Measurements from ENCODE around the gene EFNA1. TPM values are rescaled to one million over a fixed set of nuclear protein-coding genes. Genes with fewer than 3 reads are reported as not detected.
"Not testable (repeated sequence)": the region's sequence is repeated elsewhere in the genome, so short reads cannot be mapped to it uniquely, and the experiment has no call there.

Gene EFNA1
- total RNA-seq, 1 donor from 2014 or later = not detected

DNA sequence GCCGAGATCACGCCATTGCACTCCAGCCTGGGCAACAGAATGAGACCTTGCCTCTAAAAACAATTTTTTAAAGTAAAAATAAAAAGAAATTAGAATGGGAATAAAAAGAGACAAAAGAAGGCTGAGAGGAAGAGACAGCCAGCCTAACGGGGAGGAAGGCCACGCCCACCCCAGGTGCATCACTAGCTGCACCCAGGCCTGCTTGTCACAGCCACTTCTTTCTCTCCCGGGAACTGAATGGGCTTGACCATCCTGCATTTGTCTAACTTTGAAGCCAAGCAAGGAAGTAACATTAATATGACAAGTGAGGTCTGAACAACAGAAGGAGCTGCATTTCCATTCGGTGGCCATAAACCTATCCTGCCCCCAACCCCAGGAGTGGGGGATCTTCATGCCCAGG is 20.8 kb upstream of the EFNA1 start:
- H3K27me3 Mint-ChIP-seq = peaks cover 18% of the 10 kb centered on the region
- H3K4me3 Mint-ChIP-seq = no peak overlapping the region
- H3K4me1 Mint-ChIP-seq = no peaks in the 10 kb centered on the region
- H3K9me3 Mint-ChIP-seq = no peaks in the 10 kb centered on the region
- DNase-seq = no peak
- H3K36me3 Mint-ChIP-seq (ENCODE audit: low read depth) = no peaks in the 10 kb centered on the region
- H3K27ac Mint-ChIP-seq = no peak overlapping the region
- intact Hi-C loops (cut with micrococcal nuclease) = no loop called here

- H3K27ac Mint-ChIP-seq = no peak overlapping the region
- no peak for DNase-seq
- no peaks in the 10 kb centered on the region for H3K9me3 Mint-ChIP-seq
- no peak overlapping the region for H3K4me3 Mint-ChIP-seq
- no peaks in the 10 kb centered on the region for H3K36me3 Mint-ChIP-seq (ENCODE audit: low read depth)
- intact Hi-C loops (cut with micrococcal nuclease) = no loop called here
- peaks cover 18% of the 10 kb centered on the region for H3K27me3 Mint-ChIP-seq
- H3K4me1 Mint-ChIP-seq = no peaks in the 10 kb centered on the region
Measured at GRCh38 chr1:155107309-155108264, 20.1 kb upstream of the EFNA1 start.

GRCh38 chr1:155108296-155108695 is 19.4 kb upstream of the EFNA1 start:
- Mint-ChIP-seq H3K9me3 (no peaks in the 10 kb centered on the region), H3K4me1 (no peaks in the 10 kb centered on the region), H3K27ac (no peak overlapping the region), H3K4me3 (no peak overlapping the region), H3K36me3 (ENCODE audit: low read depth) (no peaks in the 10 kb centered on the region), H3K27me3 (peaks cover 18% of the 10 kb centered on the region)
- no peak for DNase-seq
- intact Hi-C loops (cut with micrococcal nuclease) = no loop called here

GRCh38 chr1:155110381-155110780 is 17.3 kb upstream of the EFNA1 start:
- intact Hi-C loops (cut with micrococcal nuclease) = no loop called here
- Mint-ChIP-seq H3K4me1 (no peaks in the 10 kb centered on the region), H3K9me3 (no peaks in the 10 kb centered on the region), H3K27ac (no peak overlapping the region), H3K4me3 (no peak overlapping the region), H3K36me3 (ENCODE audit: low read depth) (no peaks in the 10 kb centered on the region), H3K27me3 (peaks cover 12% of the 10 kb centered on the region)
- no peak for DNase-seq

GRCh38 chr1:155110826-155111225 is 16.9 kb upstream of the EFNA1 start:
- intact Hi-C loops (cut with micrococcal nuclease) = no loop called here
- Mint-ChIP-seq H3K27ac (no peak overlapping the region), H3K36me3 (ENCODE audit: low read depth) (no peaks in the 10 kb centered on the region), H3K9me3 (no peaks in the 10 kb centered on the region), H3K27me3 (peaks cover 9% of the 10 kb centered on the region), H3K4me1 (no peaks in the 10 kb centered on the region), H3K4me3 (no peak overlapping the region)
- no peak for DNase-seq

DNA sequence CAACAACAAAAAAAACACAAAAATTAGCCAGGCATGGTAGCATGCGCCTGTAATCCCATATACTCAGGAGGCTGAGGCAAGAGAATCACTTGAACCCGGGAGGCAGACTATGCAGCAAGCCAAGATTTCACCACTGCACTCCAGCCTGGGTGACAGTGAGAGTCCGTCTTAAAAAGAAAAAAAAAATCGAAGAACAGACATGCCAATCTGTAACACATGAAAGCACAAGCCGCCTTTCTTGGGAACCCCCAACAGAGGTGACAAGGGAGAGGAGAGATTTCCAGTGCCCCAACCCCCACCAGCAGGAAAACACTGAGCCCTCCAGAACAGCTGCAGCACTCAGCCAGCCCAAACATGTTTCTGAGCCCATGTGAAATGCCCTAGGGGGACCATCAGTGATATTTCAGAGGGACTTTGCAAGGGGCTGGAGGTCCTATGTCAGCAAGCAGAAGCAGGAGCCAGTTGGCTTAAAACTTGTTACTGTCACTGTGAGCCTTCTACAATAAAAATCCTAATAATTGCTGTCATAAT is 14.2 kb upstream of the EFNA1 start:
- H3K36me3 Mint-ChIP-seq (ENCODE audit: low read depth) = no peaks in the 10 kb centered on the region
- no peaks in the 10 kb centered on the region for H3K9me3 Mint-ChIP-seq
- intact Hi-C loops (cut with micrococcal nuclease) = no loop called here
- H3K27me3 Mint-ChIP-seq = peaks cover 16% of the 10 kb centered on the region
- no peak overlapping the region for H3K4me3 Mint-ChIP-seq
- H3K4me1 Mint-ChIP-seq = no peaks in the 10 kb centered on the region
- no peak for DNase-seq
- no peak overlapping the region for H3K27ac Mint-ChIP-seq

- no peak for DNase-seq
- Mint-ChIP-seq H3K9me3 (no peaks in the 10 kb centered on the region), H3K36me3 (ENCODE audit: low read depth) (no peaks in the 10 kb centered on the region), H3K27me3 (peaks cover 18% of the 10 kb centered on the region), H3K27ac (no peak overlapping the region), H3K4me1 (no peaks in the 10 kb centered on the region), H3K4me3 (no peak overlapping the region)
- intact Hi-C loops (cut with micrococcal nuclease) = no loop called here
Measured at GRCh38 chr1:155116113-155116764, 11.4 kb upstream of the EFNA1 start.

GRCh38 chr1:155117610-155118009 is 10.1 kb upstream of the EFNA1 start:
- Mint-ChIP-seq H3K4me1 (no peaks in the 10 kb centered on the region), H3K9me3 (no peaks in the 10 kb centered on the region), H3K4me3 (no peak overlapping the region), H3K27ac (no peak overlapping the region), H3K27me3 (peaks cover 22% of the 10 kb centered on the region), H3K36me3 (ENCODE audit: low read depth) (no peaks in the 10 kb centered on the region)
- intact Hi-C loops (cut with micrococcal nuclease) = no loop called here
- no peak for DNase-seq

DNA sequence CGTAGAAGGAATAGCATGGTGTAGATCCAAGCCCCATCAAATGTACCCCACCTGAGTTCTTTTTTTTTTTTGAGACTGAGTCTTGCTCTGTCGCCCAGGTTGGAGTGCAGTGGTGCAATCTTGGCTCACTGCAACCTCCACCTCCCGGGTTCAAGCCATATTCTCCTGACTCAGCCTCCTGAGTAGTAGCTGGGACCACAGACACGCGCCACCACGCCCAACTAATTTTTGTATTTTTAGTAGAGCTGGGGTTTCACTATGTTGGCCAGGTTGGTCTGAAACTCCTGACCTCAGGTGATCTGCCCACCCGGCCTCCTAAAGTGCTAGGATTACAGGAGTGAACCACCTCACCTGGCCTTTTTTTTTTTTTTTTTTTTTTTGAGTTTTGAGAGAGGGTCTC is 9.6 kb upstream of the EFNA1 start:
- H3K4me1 Mint-ChIP-seq; H3K4me3 Mint-ChIP-seq; H3K27ac Mint-ChIP-seq; H3K36me3 Mint-ChIP-seq (ENCODE audit: low read depth); DNase-seq; intact Hi-C loops (cut with micrococcal nuclease); H3K9me3 Mint-ChIP-seq: not testable (repeated sequence)
- peaks cover 22% of the 10 kb centered on the region for H3K27me3 Mint-ChIP-seq

GRCh38 chr1:155120253-155120652 is 7.4 kb upstream of the EFNA1 start:
- H3K27me3 Mint-ChIP-seq = peaks cover 38% of the 10 kb centered on the region
- intact Hi-C loops (cut with micrococcal nuclease) = no loop called here
- DNase-seq = no peak
- H3K4me1 Mint-ChIP-seq = no peaks in the 10 kb centered on the region
- H3K9me3 Mint-ChIP-seq = no peaks in the 10 kb centered on the region
- no peak overlapping the region for H3K4me3 Mint-ChIP-seq
- H3K36me3 Mint-ChIP-seq (ENCODE audit: low read depth) = no peaks in the 10 kb centered on the region
- no peak overlapping the region for H3K27ac Mint-ChIP-seq

DNA sequence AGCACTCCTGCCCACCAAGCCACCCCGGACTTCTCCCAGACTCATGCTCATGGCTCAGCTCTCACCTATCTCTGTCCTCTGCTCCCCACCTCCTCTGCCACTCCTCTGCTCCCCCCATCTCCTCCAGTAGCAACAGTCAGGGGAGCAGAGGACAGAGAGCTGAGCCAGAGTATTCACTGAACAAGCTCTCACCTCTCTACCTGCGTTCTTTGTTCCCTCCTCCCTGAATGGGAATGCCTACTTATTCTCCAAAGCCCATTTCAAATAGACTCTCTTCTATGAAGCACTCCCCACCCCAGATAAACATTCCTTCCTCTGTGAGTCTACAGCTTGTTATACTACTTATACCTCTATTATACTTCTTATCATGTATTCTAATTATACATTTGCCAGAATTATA is 6.4 kb upstream of the EFNA1 start:
- intact Hi-C loops (cut with micrococcal nuclease) = no loop called here
- no peak for DNase-seq
- Mint-ChIP-seq H3K27ac (no peak overlapping the region), H3K4me1 (no peaks in the 10 kb centered on the region), H3K4me3 (no peak overlapping the region), H3K9me3 (no peaks in the 10 kb centered on the region), H3K36me3 (ENCODE audit: low read depth) (no peaks in the 10 kb centered on the region), H3K27me3 (peaks cover 41% of the 10 kb centered on the region)

- intact Hi-C loops (cut with micrococcal nuclease) = no loop called here
- DNase-seq = no peak
- Mint-ChIP-seq H3K27me3 (peaks cover 45% of the 10 kb centered on the region), H3K27ac (no peak overlapping the region), H3K4me1 (peaks cover 6% of the 10 kb centered on the region), H3K36me3 (ENCODE audit: low read depth) (no peaks in the 10 kb centered on the region), H3K9me3 (no peaks in the 10 kb centered on the region), H3K4me3 (no peak overlapping the region)
Measured at GRCh38 chr1:155122308-155122707, 5.4 kb upstream of the EFNA1 start.

DNA sequence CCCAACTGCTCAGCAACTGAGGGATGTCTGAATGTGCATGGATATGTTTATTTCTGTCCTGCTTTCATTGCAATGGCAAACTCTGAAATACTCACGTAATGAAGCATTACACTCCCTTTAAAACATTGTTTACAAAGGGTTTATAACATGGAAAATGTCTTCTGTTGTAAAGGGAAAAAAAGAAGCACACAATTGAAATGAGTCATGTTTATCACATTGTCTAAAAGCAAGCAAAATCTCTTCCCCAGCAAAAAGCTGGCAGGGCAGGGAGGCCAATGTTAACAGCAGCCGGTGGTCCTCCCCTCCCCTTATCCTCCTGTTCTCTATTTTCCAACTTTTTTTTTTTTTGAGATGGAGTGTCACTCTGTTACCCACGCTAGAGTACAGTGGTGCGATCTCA is 3.9 kb upstream of the EFNA1 start:
- Mint-ChIP-seq H3K27ac (no peak overlapping the region), H3K9me3 (no peaks in the 10 kb centered on the region), H3K4me1 (peaks cover 18% of the 10 kb centered on the region), H3K27me3 (peaks cover 53% of the 10 kb centered on the region), H3K36me3 (ENCODE audit: low read depth) (no peaks in the 10 kb centered on the region), H3K4me3 (no peak overlapping the region)
- intact Hi-C loops (cut with micrococcal nuclease) = no loop called here
- no peak for DNase-seq

Measured in activated CD4-positive, alpha-beta T cell treated with anti-CD3 and anti-CD28 coated beads, Interleukin-2, amount 10 ng/mL, durations not matched to agents 24 days and 14 days (primary cell).